Measurements from ENCODE around the gene MCEMP1. TPM values are rescaled to one million over a fixed set of nuclear protein-coding genes. Genes with fewer than 3 reads are reported as not detected.

The MCEMP1 gene
- total RNA-seq, 6 experiments from 2014 or later = not detected

GRCh38 chr19:7676376-7676775 is 514 bp upstream of the MCEMP1 start:
- TF ChIP-seq, protein P1, sequence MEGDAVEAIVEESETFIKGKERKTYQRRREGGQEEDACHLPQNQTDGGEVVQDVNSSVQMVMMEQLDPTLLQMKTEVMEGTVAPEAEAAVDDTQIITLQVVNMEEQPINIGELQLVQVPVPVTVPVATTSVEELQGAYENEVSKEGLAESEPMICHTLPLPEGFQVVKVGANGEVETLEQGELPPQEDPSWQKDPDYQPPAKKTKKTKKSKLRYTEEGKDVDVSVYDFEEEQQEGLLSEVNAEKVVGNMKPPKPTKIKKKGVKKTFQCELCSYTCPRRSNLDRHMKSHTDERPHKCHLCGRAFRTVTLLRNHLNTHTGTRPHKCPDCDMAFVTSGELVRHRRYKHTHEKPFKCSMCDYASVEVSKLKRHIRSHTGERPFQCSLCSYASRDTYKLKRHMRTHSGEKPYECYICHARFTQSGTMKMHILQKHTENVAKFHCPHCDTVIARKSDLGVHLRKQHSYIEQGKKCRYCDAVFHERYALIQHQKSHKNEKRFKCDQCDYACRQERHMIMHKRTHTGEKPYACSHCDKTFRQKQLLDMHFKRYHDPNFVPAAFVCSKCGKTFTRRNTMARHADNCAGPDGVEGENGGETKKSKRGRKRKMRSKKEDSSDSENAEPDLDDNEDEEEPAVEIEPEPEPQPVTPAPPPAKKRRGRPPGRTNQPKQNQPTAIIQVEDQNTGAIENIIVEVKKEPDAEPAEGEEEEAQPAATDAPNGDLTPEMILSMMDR (IDR thresholded peaks at IDR 0.05) = no peak
- H3K4me3 Mint-ChIP-seq = no peak overlapping the region
- H3K27me3 Mint-ChIP-seq (ENCODE audit: insufficient read depth) = peaks cover 13% of the 10 kb centered on the region
- H3K4me1 Mint-ChIP-seq (ENCODE audit: low read depth) = peaks cover 14% of the 10 kb centered on the region
- DNase-seq = no peak
- peaks cover 7% of the 10 kb centered on the region for H3K36me3 Mint-ChIP-seq (ENCODE audit: low read depth)
- no peak overlapping the region for H3K27ac Mint-ChIP-seq
- H3K9me3 Mint-ChIP-seq = peaks cover 10% of the 10 kb centered on the region

- peaks cover 11% of the 10 kb centered on the region for H3K36me3 Mint-ChIP-seq (ENCODE audit: low read depth)
- H3K4me3 Mint-ChIP-seq = no peak overlapping the region
- H3K9me3 Mint-ChIP-seq = peaks cover 10% of the 10 kb centered on the region
- peaks cover 14% of the 10 kb centered on the region for H3K4me1 Mint-ChIP-seq (ENCODE audit: low read depth)
- H3K27me3 Mint-ChIP-seq (ENCODE audit: insufficient read depth) = peaks cover 15% of the 10 kb centered on the region
- no peak for DNase-seq
- H3K27ac Mint-ChIP-seq = no peak overlapping the region
- TF ChIP-seq, protein P1 (IDR thresholded peaks at IDR 0.05) = no peak
Observed at GRCh38 chr19:7677669-7678311, 900 bp downstream of the MCEMP1 start.

- TF ChIP-seq, protein P1 (IDR thresholded peaks at IDR 0.05) = no peak
- Mint-ChIP-seq H3K36me3 (ENCODE audit: low read depth) (peaks cover 8% of the 10 kb centered on the region), H3K4me3 (no peak overlapping the region), H3K27me3 (ENCODE audit: insufficient read depth) (peaks cover 15% of the 10 kb centered on the region), H3K27ac (no peak overlapping the region), H3K4me1 (ENCODE audit: low read depth) (peaks cover 12% of the 10 kb centered on the region), H3K9me3 (peaks cover 5% of the 10 kb centered on the region)
- no peak for DNase-seq
Observed at GRCh38 chr19:7678971-7679751, 2.3 kb downstream of the MCEMP1 start.

- peaks cover 6% of the 10 kb centered on the region; the same call in 1 of the 2 replicates for H3K4me1 Mint-ChIP-seq (ENCODE audit: low read depth)
- H3K27me3 Mint-ChIP-seq (ENCODE audit: insufficient read depth) = peaks cover 15% of the 10 kb centered on the region
- TF ChIP-seq, protein P1 (IDR thresholded peaks at IDR 0.05) = no peak
- peak overlapping the region; percentile 66 for H3K4me3 Mint-ChIP-seq
- H3K36me3 Mint-ChIP-seq (ENCODE audit: low read depth) = peaks cover 5% of the 10 kb centered on the region; the same call in 1 of the 2 replicates
- no peak overlapping the region for H3K27ac Mint-ChIP-seq
- DNase-seq = no peak
- no peaks in the 10 kb centered on the region for H3K9me3 Mint-ChIP-seq
Observed at GRCh38 chr19:7679771-7680605, 3.1 kb downstream of the MCEMP1 start.

DNA sequence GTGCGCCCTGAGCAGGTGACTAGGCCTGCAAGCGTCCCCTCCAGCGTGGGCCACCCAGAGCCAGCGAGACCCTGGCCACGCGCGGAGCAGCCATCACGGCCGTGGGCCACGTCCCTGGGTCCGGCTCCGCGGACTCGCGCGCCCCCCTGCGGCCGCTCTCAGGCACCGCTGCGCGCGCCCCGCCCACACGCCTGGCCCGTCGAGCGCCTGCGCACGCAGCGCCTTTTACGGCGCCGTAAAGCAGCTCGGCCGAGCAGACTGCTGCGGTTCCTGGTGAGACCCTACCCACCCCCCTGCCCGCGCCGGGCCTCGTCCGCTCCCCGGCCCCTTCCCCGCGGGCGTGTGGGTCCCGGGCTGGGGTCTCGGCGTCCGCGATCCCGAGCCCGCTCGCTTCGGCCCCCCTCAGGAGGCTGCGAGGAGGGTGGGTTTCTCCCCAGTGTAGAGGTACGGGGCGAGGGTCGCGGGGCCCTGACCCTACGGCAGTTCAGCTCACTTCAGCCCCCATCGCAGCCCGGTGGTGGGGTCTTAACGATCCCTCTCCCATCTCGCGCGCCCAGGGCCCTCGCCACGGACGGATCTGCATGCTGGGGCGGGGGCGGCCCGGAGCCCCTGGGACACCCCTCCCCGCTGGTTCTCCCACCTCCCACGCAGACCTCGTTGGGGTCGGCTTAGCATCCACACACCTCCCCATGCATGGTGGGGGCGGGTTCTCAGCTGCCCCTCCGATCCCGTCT is 3.9 kb downstream of the MCEMP1 start, which contains the start of gene TRAPPC5:
TSS of gene TRAPPC5 (plus strand) at position 228 of the 734 bp plus-strand sequence. CDS start 1,421 bp downstream, outside the sequence.
- peak; percentile 61 for DNase-seq
- H3K4me3 Mint-ChIP-seq = peak within 1 kb of the TSS; percentile 89
- TF ChIP-seq, protein P1 (IDR thresholded peaks at IDR 0.05) = peak; percentile 96
- H3K4me1 Mint-ChIP-seq (ENCODE audit: low read depth) = peaks cover 13% of the 10 kb centered on the region
- peak within 1 kb of the TSS; percentile 80 for H3K27ac Mint-ChIP-seq
- H3K27me3 Mint-ChIP-seq (ENCODE audit: insufficient read depth) = peaks cover 15% of the 10 kb centered on the region
- H3K36me3 Mint-ChIP-seq (ENCODE audit: low read depth) = peaks cover 5% of the 10 kb centered on the region; the same call in 1 of the 2 replicates
- no peaks in the 10 kb centered on the region for H3K9me3 Mint-ChIP-seq

All from HFFc6 (cell line).